Parathyroid adenoma (tissue), 2 donors: ENCODE results near the gene GPR26.

ENCODE experiments used
- H2AFZ ChIP-seq: fragments of 300-600 bp; sonication (generic); one replicate; pipeline ENCODE4 v1.7.0; 2017; ENCODE audit warnings: antibody characterized with exemption, mild to moderate bottlenecking
- H3K27ac ChIP-seq: fragments of 300-600 bp; sonication (generic); one replicate; pipeline ENCODE4 v1.7.0; 2017
- H3K27me3 ChIP-seq: fragments of 300-600 bp; sonication (generic); one replicate; pipeline ENCODE4 v1.7.0; 2017; ENCODE audit warnings: low read length; ENCODE audit not compliant: control insufficient read depth, insufficient read depth
- H3K36me3 ChIP-seq: fragments of 300-600 bp; sonication (generic); one replicate; pipeline ENCODE4 v1.7.0; 2017; ENCODE audit warnings: low read length; ENCODE audit not compliant: control insufficient read depth, insufficient read depth
- H3K4me1 ChIP-seq: fragments of 300-600 bp; sonication (generic); one replicate; pipeline ENCODE4 v1.7.0; 2017; ENCODE audit warnings: control low read depth
- H3K4me2 ChIP-seq: fragments of 300-600 bp; sonication (generic); one replicate; pipeline ENCODE4 v1.7.0; 2017; ENCODE audit warnings: low read length
- H3K4me3 ChIP-seq: fragments of 300-600 bp; sonication (generic); one replicate; pipeline ENCODE4 v1.7.0; 2017; ENCODE audit warnings: low read depth, low read length
- H3K79me2 ChIP-seq: fragments of 300-600 bp; sonication (generic); one replicate; pipeline ENCODE4 v1.7.0; 2017; ENCODE audit warnings: control low read depth
- H3K9ac ChIP-seq: fragments of 300-600 bp; sonication (generic); one replicate; pipeline ENCODE4 v1.7.0; 2017; ENCODE audit warnings: mild to moderate bottlenecking
- H3K9me3 ChIP-seq: fragments of 300-600 bp; sonication (generic); one replicate; pipeline ENCODE4 v1.7.0; 2017; ENCODE audit warnings: low read length; ENCODE audit not compliant: control insufficient read depth
- TF ChIP-seq, protein P1 (sequence below): fragments of 300-600 bp; sonication (generic); IDR thresholded peaks from one replicate; pipeline ENCODE4 v1.7.0; 2017; ENCODE audit warnings: antibody characterized with exemption, mild to moderate bottlenecking
- donor health status: primary hyperparathyroidism.

The GPR26 gene

GRCh38 chr10:123636598-123637325, 29.4 kb upstream of the GPR26 start:
- H3K36me3 ChIP-seq = no peaks in the 10 kb centered on the region
- TF ChIP-seq, protein P1, sequence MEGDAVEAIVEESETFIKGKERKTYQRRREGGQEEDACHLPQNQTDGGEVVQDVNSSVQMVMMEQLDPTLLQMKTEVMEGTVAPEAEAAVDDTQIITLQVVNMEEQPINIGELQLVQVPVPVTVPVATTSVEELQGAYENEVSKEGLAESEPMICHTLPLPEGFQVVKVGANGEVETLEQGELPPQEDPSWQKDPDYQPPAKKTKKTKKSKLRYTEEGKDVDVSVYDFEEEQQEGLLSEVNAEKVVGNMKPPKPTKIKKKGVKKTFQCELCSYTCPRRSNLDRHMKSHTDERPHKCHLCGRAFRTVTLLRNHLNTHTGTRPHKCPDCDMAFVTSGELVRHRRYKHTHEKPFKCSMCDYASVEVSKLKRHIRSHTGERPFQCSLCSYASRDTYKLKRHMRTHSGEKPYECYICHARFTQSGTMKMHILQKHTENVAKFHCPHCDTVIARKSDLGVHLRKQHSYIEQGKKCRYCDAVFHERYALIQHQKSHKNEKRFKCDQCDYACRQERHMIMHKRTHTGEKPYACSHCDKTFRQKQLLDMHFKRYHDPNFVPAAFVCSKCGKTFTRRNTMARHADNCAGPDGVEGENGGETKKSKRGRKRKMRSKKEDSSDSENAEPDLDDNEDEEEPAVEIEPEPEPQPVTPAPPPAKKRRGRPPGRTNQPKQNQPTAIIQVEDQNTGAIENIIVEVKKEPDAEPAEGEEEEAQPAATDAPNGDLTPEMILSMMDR = no peak
- H3K79me2 ChIP-seq = no peaks in the 10 kb centered on the region
- H3K4me1 ChIP-seq = no peaks in the 10 kb centered on the region
- H3K4me2 ChIP-seq = no peak overlapping the region
- H3K27ac ChIP-seq = no peak overlapping the region
- H3K27me3 ChIP-seq = no peaks in the 10 kb centered on the region
- no peak overlapping the region for H3K4me3 ChIP-seq
- H3K9ac ChIP-seq = no peak overlapping the region
- no peak overlapping the region for H2AFZ ChIP-seq
- H3K9me3 ChIP-seq = no peaks in the 10 kb centered on the region

GRCh38 chr10:123637326-123637880, 28.8 kb upstream of the GPR26 start:
- no peaks in the 10 kb centered on the region for H3K4me1 ChIP-seq
- H3K79me2 ChIP-seq = no peaks in the 10 kb centered on the region
- no peaks in the 10 kb centered on the region for H3K27me3 ChIP-seq
- no peak overlapping the region for H3K27ac ChIP-seq
- H3K4me3 ChIP-seq = no peak overlapping the region
- no peak overlapping the region for H3K4me2 ChIP-seq
- no peaks in the 10 kb centered on the region for H3K36me3 ChIP-seq
- no peak overlapping the region for H2AFZ ChIP-seq
- TF ChIP-seq, protein P1 = no peak
- no peak overlapping the region for H3K9ac ChIP-seq
- H3K9me3 ChIP-seq = no peaks in the 10 kb centered on the region

GRCh38 chr10:123639131-123639530, 27.0 kb upstream of the GPR26 start:
- Histone ChIP-seq H3K36me3 (no peaks in the 10 kb centered on the region), H3K9me3 (no peaks in the 10 kb centered on the region), H3K27ac (no peak overlapping the region), H3K9ac (no peak overlapping the region), H2AFZ (no peak overlapping the region), H3K4me2 (no peak overlapping the region), H3K4me3 (no peak overlapping the region), H3K79me2 (no peaks in the 10 kb centered on the region), H3K27me3 (no peaks in the 10 kb centered on the region), H3K4me1 (no peaks in the 10 kb centered on the region)
- TF ChIP-seq, protein P1 = no peak

DNA sequence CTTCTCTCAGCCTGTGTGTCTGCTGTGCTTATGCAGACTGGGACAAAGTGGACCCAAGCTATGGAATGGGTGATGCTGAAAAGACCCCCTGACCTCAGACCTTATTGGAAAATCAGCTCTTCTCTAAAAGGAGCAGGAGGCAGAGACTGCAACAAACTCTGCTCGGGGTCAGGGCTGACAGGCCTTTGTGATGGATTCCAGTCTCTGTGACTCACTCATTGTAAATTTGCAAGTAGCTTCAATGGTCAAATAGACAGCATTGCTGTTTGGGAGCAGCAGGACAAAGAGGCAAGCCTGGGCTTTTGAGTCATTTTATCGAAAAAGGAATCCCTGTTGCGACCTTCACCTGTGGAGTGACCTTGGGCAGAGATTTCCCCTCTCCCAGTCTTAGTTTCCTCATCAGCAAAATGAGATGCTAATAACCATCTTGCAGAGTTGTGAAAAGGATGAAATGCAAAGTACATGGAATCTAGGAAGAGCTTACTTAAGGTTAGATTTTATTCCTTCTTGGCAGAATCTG, 26.1 kb upstream of the GPR26 start:
- Histone ChIP-seq H3K4me3 (no peak overlapping the region), H3K4me1 (no peaks in the 10 kb centered on the region), H3K36me3 (no peaks in the 10 kb centered on the region), H3K9ac (no peak overlapping the region), H3K27me3 (no peaks in the 10 kb centered on the region), H3K27ac (no peak overlapping the region), H2AFZ (no peak overlapping the region), H3K79me2 (no peaks in the 10 kb centered on the region), H3K9me3 (no peaks in the 10 kb centered on the region), H3K4me2 (no peak overlapping the region)
- TF ChIP-seq, protein P1 = no peak

GRCh38 chr10:123642293-123642692, 23.9 kb upstream of the GPR26 start:
- Histone ChIP-seq H3K4me3 (no peak overlapping the region), H3K9ac (no peak overlapping the region), H3K27ac (no peak overlapping the region), H2AFZ (no peak overlapping the region), H3K79me2 (no peaks in the 10 kb centered on the region), H3K9me3 (no peaks in the 10 kb centered on the region), H3K27me3 (no peaks in the 10 kb centered on the region), H3K36me3 (no peaks in the 10 kb centered on the region), H3K4me2 (no peak overlapping the region), H3K4me1 (no peaks in the 10 kb centered on the region)
- TF ChIP-seq, protein P1 = no peak
